Measurements from ENCODE around the gene RNF169. TPM values are rescaled to one million over a fixed set of nuclear protein-coding genes. Genes with fewer than 3 reads are reported as not detected.

Gene RNF169
- total RNA-seq, 2 donors from 2014 or later, result 22.1 to 30.1 TPM

DNA sequence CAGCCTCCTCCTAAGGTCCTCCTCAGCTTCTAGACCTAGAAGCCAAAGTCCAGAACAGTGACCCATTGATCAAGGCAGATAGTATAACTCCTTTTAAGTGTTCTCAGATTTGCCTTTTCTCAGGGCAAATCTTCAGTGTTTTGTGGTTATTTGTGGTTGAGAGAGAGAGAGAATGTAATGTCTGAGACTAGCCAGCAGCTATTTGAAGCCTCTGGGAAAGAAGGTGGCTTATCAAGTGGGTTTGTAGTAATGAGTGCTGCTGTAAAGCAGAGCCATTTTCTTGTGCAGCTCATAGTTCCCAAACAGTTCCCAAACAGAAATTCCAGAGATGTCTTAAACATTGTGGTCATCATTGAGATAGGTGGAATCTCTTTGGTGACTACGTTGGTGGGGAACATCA lies 89.5 kb downstream of the RNF169 start:
- no peak for ATAC-seq (ENCODE audit: insufficient number of reproducible peaks, low FRiP score, low read depth)
- Histone ChIP-seq H3K9me3 (no peaks in the 10 kb centered on the region), H3K4me1 (ENCODE audit: control insufficient read depth in 1 of 2, low read depth in 2 of 2) (peaks cover 0 to 11% of the 10 kb centered on the region in 2 donors), H3K27me3 (replicated peaks; ENCODE audit: insufficient read depth) (no peaks in the 10 kb centered on the region), H3K4me3 (no peak overlapping the region), H3K36me3 (peaks cover 25% of the 10 kb centered on the region), H3K27ac (no peak overlapping the region)
- TF ChIP-seq, protein P1, sequence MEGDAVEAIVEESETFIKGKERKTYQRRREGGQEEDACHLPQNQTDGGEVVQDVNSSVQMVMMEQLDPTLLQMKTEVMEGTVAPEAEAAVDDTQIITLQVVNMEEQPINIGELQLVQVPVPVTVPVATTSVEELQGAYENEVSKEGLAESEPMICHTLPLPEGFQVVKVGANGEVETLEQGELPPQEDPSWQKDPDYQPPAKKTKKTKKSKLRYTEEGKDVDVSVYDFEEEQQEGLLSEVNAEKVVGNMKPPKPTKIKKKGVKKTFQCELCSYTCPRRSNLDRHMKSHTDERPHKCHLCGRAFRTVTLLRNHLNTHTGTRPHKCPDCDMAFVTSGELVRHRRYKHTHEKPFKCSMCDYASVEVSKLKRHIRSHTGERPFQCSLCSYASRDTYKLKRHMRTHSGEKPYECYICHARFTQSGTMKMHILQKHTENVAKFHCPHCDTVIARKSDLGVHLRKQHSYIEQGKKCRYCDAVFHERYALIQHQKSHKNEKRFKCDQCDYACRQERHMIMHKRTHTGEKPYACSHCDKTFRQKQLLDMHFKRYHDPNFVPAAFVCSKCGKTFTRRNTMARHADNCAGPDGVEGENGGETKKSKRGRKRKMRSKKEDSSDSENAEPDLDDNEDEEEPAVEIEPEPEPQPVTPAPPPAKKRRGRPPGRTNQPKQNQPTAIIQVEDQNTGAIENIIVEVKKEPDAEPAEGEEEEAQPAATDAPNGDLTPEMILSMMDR (IDR thresholded peaks at IDR 0.05), result no peak
- DNase-seq (ENCODE audit: low spot score), result no peak

DNA sequence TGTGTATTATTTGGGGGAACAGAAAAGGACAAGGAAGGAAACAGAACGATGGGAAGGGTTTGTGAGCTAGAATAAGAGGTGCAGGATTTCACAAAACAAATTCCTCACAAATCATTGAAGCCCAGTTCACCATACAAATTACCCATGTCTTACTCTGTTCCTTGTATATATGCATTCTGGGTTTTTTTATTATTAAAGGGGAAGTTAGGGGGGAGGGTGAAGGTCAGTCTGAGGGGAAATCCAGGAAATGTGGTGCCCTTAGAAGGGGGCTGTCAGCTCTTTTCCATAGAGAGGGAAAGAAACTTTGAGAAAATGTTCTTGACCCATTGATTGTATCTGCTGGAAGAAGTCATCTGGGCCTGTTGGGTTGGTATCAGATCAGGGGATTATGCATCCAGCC lies 90.8 kb downstream of the RNF169 start:
- Histone ChIP-seq H3K4me1 (ENCODE audit: control insufficient read depth in 1 of 2, low read depth in 2 of 2) (peaks cover 0 to 5% of the 10 kb centered on the region in 2 donors), H3K9me3 (no peaks in the 10 kb centered on the region), H3K27ac (no peak overlapping the region), H3K36me3 (peaks cover 33% of the 10 kb centered on the region), H3K4me3 (no peak overlapping the region), H3K27me3 (replicated peaks; ENCODE audit: insufficient read depth) (no peaks in the 10 kb centered on the region)
- DNase-seq (ENCODE audit: low spot score) (no peak), ATAC-seq (ENCODE audit: insufficient number of reproducible peaks, low FRiP score, low read depth) (no peak)
- TF ChIP-seq, protein P1 (IDR thresholded peaks at IDR 0.05), result no peak

DNA sequence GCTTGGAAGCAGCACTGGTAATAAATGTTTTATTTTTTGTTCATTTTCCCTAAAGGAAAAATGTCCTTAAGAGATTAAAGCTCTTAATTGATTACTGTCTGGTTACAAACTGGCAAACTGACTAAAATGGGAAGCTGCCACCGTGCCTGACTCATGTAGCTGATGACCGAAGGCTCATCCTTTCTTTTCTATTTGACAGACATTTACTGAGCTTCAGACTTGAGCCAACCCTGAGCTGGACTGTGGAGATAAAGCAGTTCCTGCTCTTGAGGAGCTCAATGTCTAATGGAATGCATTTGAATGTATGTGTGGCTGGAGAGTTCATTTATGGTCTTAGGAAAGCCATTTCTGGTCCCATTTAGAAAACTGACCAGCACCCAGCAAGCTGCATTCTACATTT lies 91.3 kb downstream of the RNF169 start:
- no peak overlapping the region for H3K4me3 ChIP-seq
- H3K36me3 ChIP-seq, result peaks cover 36% of the 10 kb centered on the region
- H3K4me1 ChIP-seq (ENCODE audit: control insufficient read depth in 1 of 2, low read depth in 2 of 2), result peaks cover 0 to under 1% of the 10 kb centered on the region in 2 donors
- TF ChIP-seq, protein P1 (IDR thresholded peaks at IDR 0.05), result no peak
- H3K27ac ChIP-seq, result no peak overlapping the region
- H3K9me3 ChIP-seq, result no peaks in the 10 kb centered on the region
- H3K27me3 ChIP-seq (replicated peaks; ENCODE audit: insufficient read depth), result no peaks in the 10 kb centered on the region
- no peak for ATAC-seq (ENCODE audit: insufficient number of reproducible peaks, low FRiP score, low read depth)
- no peak for DNase-seq (ENCODE audit: low spot score)

DNA sequence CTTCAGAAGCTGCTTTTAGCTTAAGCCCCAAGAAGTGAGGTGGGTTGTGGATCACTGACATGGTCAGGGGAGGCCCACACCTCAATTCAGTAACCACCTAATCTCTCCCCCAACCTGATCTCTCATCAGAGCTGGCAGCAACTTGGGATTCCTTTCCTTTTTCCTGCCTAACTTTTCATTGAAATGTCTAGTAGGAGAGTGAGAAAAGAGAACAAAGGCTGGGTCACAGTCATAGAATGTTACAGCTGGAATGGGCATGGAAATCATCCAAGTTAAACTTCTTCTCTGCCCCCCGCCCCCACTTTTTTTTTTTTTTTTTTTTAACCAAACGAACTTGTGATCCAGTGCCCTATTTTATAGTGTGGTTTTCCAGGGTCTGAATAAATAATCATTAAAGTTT lies 91.8 kb downstream of the RNF169 start:
- DNase-seq (ENCODE audit: low spot score), result no peak
- TF ChIP-seq, protein P1 (IDR thresholded peaks at IDR 0.05), result no peak
- Histone ChIP-seq H3K4me3 (no peak overlapping the region), H3K36me3 (peaks cover 38% of the 10 kb centered on the region), H3K27me3 (replicated peaks; ENCODE audit: insufficient read depth) (no peaks in the 10 kb centered on the region), H3K27ac (no peak overlapping the region), H3K4me1 (ENCODE audit: control insufficient read depth in 1 of 2, low read depth in 2 of 2) (no peaks in the 10 kb centered on the region), H3K9me3 (no peaks in the 10 kb centered on the region)
- no peak for ATAC-seq (ENCODE audit: insufficient number of reproducible peaks, low FRiP score, low read depth)

DNA sequence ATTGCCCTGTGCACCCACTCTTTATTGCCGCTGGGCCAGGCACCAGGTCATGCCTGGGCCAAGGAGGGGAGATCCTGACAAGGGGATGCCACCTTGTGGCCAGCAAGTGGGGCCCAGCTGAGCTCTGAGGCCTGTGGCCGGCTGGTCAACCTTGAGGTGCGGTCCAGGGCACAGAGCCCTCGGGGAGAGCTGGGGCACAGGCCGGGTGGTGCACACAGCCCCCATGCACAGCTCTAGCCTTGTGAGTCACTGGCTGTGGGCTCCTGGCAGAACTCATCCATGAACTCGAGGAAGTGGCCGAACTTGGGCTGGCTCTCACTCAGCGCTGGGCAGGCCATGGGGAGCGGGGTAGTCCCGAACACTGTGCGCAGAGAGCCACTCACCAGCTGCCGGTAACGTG lies 94.3 kb downstream of the RNF169 start:
- no peak for DNase-seq (ENCODE audit: low spot score)
- H3K4me3 ChIP-seq, result no peak overlapping the region
- no peaks in the 10 kb centered on the region for H3K27me3 ChIP-seq (replicated peaks; ENCODE audit: insufficient read depth)
- TF ChIP-seq, protein P1 (IDR thresholded peaks at IDR 0.05), result no peak
- ATAC-seq (ENCODE audit: insufficient number of reproducible peaks, low FRiP score, low read depth), result no peak
- H3K27ac ChIP-seq, result no peak overlapping the region
- H3K4me1 ChIP-seq (ENCODE audit: control insufficient read depth in 1 of 2, low read depth in 2 of 2), result no peaks in the 10 kb centered on the region
- H3K36me3 ChIP-seq, result peaks cover 32% of the 10 kb centered on the region
- H3K9me3 ChIP-seq, result no peaks in the 10 kb centered on the region

Measured in thoracic aorta (tissue), 2 donors.